HG03139 (cell line): Measurements from ENCODE around the gene ZC2HC1C.
"Not testable (repeated sequence)": the region's sequence is repeated elsewhere in the genome, so short reads cannot be mapped to it uniquely, and the experiment has no call there.

ENCODE experiments used
- ATAC-seq: cut with Tn5 transposase; IDR thresholded peaks from one replicate; pipeline ENCODE4 v1.9.1; 2021; ENCODE audit not compliant: unreplicated experiment

ZC2HC1C gene

DNA sequence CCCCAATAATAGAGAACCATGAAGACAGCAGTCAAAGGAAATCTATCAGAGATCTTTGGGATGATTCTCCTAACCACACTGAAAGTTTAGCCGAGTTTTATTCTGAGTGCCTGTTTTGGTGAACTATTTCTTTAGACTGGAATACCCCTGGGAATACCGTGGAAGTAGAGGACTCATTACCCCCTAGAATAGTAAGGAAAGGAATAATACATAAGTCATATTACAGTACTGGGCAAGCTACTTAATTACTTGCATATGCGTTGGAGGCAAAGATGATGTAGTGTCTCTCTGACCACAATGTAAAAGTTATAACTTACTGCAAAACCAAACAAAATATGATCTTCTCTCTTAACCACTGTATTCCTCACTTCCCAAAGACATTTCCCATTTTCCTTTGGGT lies 25.5 kb downstream of the ZC2HC1C start:
- ATAC-seq = no peak

DNA sequence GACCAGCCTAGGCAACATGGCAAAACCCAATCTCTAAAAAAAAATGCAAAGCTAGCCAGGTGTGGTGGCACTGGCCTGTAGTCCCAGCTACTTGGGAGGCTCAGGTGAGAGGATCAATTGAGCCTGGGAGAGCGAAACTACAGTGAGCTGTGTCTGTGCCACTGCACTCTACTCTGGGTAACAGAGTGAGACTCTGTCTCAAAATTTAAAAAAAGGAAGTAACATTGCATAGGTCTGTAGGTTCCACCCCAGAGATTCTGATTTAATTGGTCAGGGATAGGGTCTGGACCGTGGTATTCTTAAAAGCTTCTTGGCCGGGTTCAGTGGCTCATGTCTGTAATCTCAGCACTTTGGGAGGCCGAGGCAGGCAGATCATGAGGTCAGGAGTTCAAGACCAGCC lies 26.2 kb downstream of the ZC2HC1C start:
- no peak for ATAC-seq

DNA sequence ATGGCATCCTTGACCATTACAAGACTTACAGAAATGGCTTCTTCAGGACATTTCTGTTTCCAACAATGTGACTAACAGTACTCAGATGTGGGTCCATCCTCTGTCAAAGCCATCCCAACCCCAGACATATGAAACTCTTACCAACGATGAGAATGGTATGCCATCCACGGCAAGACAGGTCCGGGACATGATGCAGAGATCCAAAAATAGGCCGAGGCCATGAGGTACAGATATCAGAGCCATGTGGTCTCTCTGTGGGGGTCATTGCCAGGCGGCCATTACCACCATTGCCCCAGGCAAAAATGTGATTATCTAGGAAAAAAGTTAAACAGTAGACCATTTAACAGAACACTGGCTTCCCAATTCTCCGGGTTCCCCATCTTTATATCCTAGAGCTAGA lies 27.5 kb downstream of the ZC2HC1C start:
- ATAC-seq = no peak

DNA sequence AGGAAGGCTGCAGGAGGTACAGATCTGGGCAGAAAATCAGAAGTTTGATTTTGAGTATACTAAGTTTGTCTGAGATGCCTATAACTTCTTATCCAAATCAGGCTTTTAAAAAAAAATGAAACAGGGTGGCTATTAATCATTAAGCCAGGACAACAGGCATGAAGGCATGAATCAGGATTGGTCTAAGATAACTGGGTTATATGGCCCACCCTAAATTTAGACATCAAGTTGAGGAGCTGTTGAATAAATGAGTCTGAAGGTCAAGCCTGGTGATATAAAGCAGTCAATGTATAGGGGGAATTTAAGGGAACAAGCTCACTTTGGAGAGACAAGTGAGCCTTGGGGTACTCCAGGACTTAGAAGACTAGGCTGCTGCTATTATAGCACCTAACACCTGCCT lies 28.8 kb downstream of the ZC2HC1C start:
- no peak for ATAC-seq

DNA sequence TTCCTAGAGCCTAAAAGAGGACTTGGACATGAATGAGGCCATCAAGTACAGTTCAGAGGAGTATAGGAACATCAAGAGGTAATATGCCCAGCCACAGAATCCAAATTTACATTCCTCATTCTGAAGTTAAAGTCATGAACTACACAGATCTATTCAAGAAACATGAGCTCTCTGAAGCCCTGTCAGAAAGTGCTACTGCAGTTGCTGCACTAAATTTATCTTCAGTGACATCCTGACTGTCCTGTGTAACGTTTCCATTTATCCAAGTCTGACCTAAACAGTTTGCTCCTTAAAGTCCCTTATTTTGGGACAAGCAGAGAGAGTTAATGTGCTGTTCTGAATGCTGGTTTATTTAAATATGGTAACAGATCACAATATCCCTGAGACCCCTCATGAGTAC lies 29.2 kb downstream of the ZC2HC1C start:
- no peak for ATAC-seq

DNA sequence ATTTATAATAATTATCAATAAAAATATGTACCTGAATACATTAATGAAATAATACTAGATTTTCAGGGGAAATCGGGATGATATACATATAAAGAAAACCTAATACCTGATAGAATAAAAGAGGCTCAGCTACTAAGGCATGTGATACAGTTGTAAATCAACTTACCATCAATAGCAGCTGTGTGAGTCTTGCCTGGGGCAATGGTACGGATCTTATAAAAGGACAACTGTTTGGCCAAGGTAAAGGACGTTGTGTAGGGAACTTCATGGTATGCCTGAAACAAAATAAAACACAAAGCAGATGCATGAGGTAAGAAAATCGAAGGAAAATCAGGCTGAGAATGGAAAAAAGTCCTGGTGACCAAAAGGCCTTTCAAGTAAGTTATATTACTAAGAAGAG lies 32.0 kb downstream of the ZC2HC1C start:
- ATAC-seq = no peak

DNA sequence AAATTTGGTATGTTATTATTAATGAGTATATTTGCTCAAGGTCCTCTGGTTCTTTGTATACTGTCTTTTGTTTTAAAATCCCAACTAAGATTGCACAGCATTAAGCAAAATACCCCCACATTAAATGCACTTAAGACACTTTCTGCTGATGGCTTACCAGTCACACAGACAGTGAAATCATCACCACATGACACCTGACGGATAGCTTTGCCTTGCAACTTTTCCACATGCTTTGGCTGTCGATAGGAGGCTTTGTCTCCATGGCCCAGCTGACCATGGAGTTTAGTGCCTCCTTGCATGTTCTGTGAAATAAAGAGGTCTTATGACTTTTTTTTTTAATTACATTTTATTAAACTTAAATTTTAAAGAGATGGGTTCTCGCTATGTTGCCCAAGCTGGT lies 37.7 kb downstream of the ZC2HC1C start:
- ATAC-seq = no peak

DNA sequence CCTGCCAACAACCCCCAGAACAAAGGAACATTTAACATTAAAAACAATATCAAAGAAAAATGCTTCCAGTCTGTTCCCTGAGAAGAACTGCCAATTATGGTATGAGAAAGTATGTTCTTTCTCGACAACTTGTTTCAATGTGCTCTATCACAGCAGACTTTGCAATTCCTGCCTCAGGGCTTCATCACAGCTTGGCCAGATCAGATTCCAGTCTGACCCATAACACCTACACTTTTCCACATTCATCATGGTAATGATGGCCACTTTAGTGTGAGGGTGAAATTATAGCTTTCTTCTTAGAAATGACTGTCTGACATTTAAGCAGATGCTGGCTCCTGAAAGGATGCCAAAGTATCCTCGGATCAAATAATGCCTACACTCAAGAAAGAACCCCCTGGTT lies 40.4 kb downstream of the ZC2HC1C start:
- no peak for ATAC-seq

DNA sequence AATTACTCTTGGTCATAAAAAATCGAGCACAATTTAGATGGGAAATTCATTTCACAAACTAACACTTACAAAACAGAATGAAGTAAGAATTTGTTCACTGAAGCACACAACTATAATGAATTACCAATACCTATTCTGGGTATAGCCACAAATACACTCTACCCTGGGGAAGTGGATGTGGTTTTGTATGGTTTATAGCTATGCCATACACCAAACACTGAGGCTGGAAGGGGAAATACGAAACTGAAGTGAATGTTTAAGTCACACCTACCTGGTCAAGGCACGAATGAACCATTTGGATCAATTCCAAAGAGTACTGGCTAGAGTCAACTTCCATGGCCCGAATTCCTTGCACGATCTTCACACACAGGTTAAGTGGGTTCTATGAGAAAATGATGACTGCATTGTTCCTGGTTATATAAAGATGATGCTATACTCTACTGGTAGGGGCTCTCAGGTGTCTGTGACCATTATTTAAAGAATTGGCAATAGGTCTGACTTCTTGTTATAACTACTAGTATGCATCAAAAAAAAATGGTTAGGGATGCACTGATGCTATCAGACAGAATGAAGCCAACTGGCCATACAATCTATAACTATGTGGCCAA lies 44.6 kb downstream of the ZC2HC1C start:
- no peak for ATAC-seq

DNA sequence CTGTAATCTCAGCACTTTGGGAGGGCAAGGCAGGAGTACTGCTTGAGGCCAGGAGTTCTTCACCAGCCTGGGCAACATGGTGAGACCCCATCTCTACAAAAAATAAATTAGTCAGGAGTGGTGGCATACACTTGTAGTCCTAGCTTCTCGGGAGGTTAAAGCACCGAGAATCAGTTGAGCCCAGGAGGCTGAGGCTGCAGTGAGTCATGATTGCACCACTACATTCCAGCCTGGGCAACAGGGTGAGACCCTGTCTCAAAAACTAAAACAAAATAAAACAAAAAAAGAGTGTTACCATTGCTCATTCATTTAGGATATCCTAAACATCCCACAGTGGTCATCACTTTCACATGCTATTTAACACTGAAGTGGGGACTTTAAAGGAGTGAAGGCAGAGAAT lies 49.6 kb downstream of the ZC2HC1C start:
- no peak for ATAC-seq

DNA sequence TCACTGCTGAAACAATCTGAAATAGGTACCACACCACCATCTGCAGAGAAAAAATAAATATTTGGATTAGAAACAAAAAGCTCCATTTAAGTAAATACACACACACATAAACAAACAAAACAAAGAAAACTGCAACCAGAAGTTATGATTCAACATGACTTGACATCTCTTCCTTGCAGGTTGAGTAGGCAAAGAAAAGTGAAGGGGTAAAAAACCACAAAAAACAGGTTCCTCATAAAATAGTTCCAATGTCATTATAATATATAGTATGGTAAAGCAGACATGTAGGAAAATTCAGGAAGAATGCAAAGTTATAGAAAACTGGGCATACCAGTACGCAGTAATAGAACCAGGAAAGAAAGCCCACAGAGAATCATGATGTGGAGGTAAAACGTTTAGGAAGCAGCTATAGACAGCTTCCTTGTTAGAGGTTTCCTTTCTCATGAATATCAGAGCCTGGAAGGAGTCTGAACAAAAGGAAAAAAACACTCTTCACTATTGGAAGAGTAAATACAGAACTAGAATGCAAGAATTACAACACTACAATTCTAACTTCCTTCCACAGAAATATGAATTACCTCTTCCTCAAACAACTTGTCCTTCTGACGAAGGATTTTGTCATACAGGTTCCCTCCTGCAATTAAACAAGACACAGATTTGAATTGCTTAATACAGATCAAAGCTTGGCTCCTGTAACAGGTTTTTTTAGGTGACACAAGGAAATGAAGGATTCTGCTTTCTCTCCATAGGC lies 51.3 kb downstream of the ZC2HC1C start:
- ATAC-seq = no peak

DNA sequence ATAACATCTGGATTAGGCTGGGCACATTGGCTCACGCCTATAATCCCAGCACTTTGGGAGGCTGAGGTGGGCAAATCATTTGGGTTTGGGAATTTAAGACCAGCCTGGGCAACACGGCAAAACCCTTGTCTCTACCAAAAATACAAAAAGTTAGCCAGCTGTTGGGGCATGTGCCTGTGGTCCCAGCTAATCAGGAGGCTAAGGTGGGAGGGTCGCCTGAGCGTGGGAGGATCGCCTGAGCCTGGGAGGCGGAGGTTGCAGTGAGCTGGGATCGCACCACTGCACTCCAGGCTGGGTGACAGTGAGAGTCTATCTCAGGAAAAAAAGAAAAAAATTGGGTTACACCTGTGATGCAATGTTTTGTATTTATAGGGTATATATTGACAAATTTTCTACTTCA lies 52.1 kb downstream of the ZC2HC1C start:
- ATAC-seq = no peak

DNA sequence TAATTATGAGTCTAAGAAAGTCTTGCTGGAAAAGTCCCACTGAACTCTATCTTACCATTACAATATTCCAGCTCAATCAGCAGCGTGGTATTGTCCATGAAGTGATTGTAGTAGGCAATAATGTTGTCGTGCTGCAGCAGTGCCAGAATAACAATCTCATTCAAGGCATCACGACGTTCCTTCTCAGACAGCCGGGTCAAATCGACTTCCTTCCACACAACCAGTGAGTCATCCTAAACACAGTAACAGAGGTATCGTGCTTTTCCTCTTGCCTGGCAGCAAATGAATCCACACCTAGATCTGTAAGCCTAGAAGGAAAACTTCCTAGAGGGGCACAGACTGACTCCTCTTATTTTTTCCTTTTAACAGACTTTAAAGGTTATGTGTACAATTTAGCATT lies 54.5 kb downstream of the ZC2HC1C start:
- no peak for ATAC-seq

DNA sequence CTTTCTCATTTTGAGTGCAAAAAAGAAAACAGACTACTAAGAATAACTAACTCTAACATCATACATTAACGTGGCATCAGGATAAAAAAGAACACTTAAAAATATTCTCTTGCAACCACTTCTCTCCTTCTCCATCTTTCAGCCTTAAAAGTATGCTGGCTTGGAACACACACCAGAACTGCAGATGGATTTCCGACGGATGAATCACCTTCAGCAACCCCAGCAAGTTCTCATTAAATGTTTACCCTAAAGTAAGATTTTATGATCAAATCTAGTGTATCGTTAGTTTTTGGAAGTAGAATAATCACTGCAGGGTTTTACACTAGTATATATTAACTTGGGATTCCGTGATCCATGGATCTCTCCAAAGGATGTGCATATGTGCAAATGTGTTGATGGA lies 56.2 kb downstream of the ZC2HC1C start:
- no peak for ATAC-seq

DNA sequence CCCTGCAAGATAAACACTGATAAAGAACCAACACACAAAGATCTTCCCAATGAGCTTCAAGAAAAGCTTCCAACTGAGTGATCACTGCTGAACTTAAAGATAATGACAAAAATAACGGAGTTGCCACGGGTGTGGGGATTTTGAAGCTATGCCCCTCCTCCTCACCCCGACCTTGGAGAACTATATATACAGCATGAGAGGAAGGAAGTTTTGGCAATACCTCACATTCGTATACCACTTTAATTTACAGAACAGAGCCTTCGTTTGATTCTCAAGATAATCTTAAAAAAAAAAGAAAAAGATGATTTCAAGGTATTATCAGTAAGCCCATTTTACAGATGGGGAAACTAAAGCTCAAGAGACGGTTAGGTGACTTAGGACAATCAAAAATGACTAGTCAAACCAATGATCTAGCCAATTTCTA lies 56.7 kb downstream of the ZC2HC1C start:
- no peak for ATAC-seq

DNA sequence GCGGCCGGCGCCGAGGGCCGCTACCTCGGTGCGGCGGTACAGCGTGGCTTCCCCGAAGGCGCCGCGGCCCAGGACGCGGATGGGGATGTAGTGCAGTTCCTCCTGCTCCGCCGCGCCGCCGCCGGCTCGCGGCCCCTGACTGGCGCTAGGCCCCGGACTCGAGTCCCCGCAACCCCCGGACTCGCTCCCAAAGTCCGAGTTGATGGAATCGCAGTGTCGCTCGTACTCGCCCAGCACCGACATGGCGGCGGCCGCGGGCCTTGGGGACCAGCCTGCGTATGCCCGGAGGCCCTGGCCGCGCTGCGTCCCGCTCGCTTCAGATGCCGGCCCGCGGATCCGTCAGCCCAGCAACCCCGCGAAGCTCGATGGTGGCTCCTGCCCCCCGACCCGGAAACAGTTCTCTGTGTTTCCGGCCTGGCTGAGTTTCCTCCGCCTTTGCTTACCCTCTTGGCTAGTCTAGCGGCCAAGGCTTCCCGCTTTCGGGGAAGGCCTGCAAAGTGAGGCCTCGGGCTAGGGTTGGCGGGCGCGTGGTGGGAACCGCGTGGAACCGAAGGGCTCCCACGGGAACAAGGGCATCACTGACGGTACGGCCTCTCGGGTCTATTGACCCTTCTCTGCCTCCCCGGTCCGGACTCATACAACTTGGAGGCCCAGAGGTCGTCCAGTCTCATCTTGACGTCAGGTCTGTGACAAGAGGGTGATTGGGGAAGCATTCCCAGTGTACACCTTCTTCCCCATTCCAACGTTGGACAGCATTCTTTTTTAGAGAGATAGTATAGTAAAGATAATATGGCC lies 57.4 kb downstream of the ZC2HC1C start, which contains the start of gene NEK9:
Gene NEK9 (minus strand): TSS at position 370 of the 795 bp plus-strand sequence. CDS start 127 bp downstream, at position 243.
- ATAC-seq = peak; percentile 83

DNA sequence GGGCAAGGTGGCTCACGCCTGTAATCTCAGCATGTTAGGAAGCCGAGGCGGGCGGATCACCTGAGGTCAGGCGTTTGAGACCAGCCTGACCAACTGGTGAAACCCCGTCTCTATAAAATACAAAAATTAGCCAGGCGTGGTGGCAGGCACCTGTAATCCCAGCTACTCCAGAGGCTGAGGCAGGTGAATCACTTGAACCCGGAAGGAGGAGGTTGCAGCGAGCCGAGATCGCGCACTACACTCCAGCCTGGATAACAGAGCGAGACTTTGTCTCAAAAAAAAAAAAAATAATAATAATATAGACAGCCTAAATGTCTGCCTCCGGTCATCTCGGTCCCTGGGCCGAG lies 58.0 kb downstream of the ZC2HC1C start:
- ATAC-seq = not testable (repeated sequence)

DNA sequence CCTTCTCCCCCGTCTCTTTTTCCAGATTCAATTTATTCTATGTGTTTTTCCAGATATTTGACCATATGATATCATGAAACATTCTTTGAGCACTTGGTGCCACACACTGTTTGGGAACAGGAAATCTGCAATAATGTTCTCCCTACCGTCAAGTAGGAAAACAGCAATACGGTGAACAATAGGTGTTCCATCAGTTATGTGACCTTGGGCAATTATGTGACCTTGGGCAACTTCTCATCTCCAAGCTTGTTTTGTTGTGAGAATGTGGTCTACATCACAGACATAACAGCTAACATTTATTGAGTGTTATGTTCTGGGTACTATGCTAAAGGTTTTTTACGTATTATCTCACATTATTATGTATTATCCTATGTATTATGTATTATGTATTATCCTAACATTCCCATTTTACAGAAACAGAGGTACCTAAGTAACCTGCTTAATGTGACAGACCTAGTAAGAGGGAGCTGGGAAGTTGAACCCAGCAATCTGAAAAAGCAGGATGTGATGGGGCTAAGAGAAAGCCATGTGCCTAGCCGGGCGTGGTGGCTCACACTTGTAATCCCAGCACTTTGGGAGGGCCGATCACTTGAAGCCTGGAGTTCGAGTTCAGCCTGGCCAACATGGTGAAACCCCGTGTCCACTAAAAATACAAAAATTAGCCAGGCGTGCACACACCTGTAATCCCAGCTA lies 58.6 kb downstream of the ZC2HC1C start:
- ATAC-seq = no peak

DNA sequence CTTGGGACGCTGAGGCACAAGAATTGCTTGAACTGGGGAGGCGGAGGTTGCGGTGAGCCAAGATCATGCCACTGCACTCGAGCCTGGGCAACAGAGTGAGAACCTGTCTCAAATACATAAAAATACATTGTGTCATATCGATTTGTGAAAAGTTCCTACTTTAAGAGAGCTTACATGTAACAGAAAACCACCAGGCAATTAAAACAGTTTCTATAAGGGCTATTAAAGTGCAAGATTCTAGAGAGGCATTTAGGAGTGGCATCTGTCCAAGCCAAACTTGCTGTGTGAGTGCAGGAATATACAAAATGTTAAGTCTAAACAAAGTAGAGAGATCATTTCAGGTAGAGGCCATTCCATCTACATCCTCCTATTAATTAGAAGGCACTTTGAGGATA lies 59.2 kb downstream of the ZC2HC1C start:
- no peak for ATAC-seq
